GM18499 (cell line): ENCODE measurements around the gene DNLZ.

Experiments used
- ATAC-seq: cut with Tn5 transposase; IDR thresholded peaks from one replicate; pipeline ENCODE4 v1.9.1; 2021; ENCODE audit warnings: moderate number of reproducible peaks; ENCODE audit not compliant: insufficient read depth, unreplicated experiment

The DNLZ gene

DNA sequence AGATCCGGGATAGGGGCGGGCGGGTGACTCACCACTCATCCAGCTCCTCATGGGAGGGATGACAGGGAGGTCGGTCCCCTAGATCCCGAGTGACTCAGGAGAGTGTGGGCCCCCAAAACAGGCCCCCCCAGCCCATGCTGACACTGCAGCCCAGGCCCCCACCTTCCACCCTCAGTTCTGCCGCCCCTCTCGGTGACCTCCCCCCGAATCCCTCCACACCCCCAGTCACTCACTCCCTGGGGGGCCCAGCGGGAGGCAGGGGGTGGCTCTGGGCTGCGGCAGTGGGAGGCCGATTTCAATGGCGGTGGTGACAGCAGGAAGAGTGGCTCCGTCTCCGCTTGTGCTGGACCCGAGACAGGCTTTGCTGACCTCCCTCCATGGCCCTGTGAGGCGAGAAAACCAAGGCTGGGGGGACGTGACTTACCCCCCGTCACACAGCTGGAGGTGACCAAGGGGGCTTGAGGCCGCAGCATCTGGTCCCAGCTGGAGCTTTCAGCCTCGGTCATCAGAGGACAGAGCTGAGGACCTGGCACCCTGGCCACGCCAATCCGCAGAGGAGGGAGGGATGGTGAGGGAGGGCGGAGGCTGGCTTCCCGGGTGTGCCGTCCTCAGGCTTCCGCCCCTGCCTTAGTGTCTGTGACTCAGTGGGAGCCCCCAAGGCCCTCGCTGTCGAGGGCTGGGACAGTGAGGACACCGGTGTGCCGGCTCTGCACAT, 27.2 kb downstream of the DNLZ start:
- ATAC-seq, result no peak

DNA sequence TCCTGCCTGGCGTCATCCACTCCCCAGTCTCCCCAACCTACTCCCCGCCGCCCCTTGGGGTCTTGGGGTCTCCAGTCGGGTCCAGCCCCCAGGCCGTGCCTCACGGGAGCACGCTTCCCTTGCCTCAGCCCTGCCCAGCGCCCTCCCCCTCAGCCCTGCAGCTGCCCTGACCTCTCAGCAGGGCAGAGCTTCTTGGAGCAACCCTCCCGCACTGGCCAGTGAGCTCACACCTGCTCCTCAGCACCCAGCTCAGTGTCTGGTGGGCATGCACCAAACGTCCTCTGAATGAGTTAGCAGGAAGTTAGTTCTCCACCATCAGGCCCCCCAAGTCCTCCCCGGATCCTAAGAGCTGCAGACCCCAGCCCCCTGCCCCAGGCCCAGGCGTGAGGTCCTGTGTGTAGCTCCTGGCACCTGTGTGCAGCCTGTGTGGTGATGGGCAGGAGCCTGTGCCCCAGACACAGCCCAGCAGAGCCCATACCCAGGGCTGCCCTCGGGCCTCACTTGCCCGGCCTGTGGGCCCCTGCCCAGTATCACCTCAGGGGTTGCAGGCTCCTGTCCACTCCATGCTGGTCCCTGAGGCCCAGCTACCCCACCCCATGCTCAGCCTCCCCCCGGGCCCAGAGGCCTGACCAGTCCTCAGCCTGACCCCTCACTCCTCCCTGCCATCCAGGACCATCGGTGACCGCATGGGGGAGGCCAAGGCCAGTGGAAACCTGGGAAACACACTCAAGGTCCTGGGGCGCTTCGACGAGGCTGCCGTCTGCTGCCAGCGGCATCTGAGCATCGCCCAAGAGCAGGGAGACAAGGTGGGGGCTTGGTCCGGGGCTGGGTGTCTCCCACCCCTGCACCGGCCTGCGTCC, 28.0 kb downstream of the DNLZ start:
- ATAC-seq, result no peak

DNA sequence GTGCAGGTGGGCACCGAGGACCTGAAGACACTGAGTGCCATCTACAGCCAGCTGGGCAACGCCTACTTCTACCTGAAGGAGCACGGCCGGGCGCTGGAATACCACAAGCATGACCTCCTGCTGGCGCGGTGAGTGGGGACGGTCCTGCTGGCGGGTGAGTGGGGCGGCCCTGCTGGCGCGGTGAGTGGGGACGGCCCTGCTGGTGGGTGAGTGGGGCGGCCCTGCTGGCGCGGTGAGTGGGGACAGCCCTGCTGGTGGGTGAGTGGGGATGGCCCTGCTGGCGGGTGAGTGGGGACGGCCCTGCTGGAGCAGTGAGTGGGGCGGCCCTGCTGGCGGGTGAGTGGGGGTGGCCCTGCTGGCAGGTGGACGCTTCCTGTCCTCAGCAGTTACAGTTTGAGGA, 29.0 kb downstream of the DNLZ start:
- ATAC-seq, result no peak

GRCh38 chr9:136333486-136333885, 30.1 kb downstream of the DNLZ start:
- no peak for ATAC-seq

DNA sequence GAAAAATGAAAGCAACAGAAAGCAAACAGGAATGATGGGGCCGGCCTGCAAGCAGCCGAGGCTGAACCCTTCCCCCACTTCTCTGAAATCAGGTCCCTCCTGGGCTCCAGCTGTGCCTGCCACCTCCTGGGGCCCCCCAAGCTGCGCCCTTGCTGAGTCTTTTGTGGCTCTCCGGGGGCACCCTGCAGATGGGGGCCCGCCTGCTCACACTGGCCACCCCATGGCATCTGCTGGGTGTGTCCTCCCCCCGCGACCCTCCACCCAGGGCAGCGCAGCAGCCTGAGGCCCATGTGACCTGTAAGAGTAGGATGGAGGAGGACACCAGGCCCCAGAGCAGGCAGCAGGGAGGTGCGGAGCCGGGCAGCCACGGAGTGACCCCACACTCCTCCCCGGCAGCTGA, 30.5 kb downstream of the DNLZ start:
- no peak for ATAC-seq

- no peak for ATAC-seq
Observed at GRCh38 chr9:136332482-136332983, 31.0 kb downstream of the DNLZ start.

GRCh38 chr9:136331556-136332481, 31.7 kb downstream of the DNLZ start:
- no peak for ATAC-seq

- no peak for ATAC-seq
Observed at GRCh38 chr9:136331030-136331429, 32.5 kb downstream of the DNLZ start.

DNA sequence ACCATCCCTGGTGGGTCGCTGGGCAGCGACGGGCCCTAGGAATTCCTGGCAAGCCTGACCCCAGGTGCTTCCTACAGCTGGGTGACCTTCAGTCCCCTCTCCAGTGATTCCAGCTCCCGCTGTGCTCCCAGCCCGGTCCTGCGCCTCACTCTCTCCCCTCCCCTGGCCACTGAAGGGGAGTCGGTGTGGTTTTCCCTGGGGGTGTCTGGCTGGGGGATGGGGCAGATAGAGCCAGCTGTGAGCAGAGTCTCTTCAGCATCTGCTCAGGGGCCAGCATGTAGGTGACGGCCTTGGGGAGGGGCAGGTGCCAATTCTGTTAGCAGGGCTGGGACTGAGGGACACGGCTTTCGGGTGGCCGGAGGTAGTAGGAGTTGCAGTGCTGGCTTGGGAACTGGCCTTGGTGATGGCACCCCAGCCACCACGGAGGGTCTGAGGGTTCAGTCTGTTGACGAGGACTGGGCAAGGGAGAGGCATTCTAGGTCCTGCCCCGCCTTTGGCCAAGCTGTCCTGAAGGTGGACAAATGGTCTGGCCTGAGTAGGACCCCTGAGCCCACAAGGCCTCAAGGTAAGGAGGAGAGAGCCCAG, 33.0 kb downstream of the DNLZ start:
- no peak for ATAC-seq

GRCh38 chr9:136329636-136330405, 33.7 kb downstream of the DNLZ start:
- ATAC-seq, result no peak

DNA sequence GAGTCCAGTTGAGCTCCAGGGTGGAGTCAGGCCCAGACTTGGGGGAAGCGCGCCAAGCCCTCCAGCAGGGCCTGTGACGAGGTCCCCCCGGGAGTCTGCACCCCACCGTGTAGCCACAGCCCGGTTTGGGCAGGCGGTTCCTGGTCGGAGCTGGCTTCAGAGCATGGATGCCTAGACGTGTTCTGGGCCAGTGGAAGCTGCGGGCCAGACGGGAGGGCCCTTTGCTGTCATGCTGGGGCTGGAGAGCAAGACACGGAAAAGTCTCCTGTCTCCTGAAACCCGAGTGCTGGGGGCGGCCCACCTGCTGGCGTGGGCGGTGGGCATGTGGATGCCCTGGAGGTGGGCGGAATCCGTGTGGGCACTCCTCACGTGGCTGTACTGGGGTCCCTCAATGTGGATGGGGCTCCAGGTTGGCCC, 34.3 kb downstream of the DNLZ start:
- ATAC-seq, result no peak

DNA sequence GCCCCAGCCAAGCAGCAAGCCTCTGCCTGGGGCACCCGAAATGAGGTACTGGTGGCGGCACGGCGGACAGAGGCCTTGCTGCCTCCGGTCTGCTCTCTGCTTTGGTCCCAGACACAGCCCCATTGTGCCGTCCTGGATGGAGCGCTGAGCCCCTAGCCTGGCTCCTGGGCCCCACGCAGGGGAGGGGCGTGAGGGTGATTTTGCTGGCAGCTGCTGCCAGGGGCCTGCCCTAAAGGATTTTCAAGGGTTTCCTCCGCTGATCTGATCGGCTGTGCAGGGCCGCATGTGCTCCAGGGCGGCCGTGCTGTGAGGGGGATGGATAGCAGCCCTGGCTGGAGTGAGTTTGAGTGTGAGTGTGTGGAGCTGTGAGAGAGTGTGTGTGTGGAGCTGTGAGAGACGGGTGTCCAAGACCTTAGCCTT, 34.9 kb downstream of the DNLZ start:
- ATAC-seq, result no peak

DNA sequence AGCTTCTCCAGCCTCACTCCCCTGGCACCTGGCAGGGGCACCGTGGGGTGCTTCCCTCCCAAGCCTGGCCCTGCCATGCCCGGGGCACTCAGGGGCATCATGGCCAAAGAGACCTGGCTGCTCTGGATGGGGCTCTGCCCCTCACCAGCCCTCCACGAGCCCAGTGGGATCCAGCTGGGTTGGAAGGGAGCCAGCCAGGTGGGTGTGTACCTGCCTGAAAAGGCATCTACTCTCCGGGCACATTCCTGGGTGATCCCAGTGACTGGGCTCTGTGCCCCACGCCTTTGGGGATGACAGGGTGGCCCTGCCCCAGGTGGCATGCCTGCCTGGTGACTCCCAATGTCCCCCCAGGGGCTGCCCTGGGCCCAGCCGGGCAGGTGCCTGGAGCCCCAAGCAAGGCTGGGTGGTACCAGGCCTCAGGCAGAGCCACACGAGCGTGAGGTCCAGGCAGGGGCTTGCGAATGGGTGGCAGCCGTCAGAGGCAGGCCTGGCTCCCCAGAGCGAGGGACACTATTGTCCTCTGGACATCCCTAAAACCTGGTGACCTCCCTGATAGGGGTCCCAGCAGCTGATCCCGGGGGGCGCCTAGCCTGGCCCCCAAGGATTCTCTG, 35.4 kb downstream of the DNLZ start:
- ATAC-seq, result no peak

DNA sequence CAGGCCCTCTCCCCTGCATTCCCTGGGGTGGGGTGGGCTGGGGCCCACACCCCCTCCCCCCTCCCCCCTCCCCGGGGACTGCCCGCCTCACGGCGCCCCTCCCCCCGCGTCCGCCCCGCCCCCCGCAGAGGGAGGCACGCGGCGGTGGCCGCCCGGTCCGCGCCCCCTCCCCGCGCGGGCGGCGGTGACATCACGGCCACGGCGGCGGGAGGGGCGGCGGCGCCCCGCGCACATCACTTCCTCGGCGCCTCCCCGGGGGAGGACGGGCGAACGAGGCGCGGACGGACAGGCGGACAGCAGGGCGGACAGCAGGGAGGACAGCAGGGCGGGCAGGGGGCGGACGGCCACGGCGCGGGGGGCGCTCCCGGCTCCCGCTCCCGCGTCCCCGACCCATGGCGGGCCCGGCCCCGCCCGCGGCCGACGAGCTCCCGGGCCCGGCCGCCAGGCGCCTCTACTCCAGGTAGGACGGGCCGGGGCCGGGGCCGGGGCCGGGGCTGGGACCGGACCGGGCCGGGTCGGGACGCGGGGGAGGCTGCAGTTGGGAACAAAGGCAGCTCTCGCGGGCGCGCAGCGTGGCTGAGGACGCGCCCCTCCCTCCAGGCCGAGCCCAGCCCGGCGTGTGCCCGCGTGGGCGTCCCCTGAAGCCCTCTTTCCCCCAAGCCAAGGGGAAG, 36.1 kb downstream of the DNLZ start, which contains the start of gene GPSM1:
Gene GPSM1, plus strand, starts transcription at position 236 of the 671 bp plus-strand sequence. Its CDS starts 157 bp downstream, at position 393.
- ATAC-seq, result no peak

- ATAC-seq, result no peak
Observed at GRCh38 chr9:136326761-136327303, 36.7 kb downstream of the DNLZ start.

GRCh38 chr9:136326061-136326760, 37.3 kb downstream of the DNLZ start:
- no peak for ATAC-seq

DNA sequence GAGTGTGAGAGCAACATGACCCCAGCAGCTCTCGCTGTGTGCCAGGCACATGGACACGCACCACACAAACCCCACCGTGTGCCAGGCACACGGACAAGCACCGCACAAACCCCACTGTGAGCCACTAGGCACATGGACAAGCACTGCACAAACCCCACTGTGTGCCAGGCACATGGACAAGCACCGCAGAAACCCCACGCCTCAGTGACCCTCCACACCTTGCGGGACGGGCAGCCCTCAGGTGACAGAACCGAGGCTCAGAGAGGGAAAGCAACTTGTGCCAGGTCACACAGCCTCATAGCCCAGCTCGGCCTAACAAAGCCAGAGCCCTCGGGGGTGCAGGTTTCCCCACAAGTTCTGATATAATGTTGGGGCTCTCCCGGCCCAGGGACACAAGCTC, 38.2 kb downstream of the DNLZ start:
- ATAC-seq, result no peak
